Hepatocyte (in vitro differentiated cells): ENCODE data around the gene NUP62.

ENCODE experiments used
- EZH2 ChIP-seq: fragments of 200-600 bp; sonication (generic); IDR thresholded peaks from 2 replicates; pipeline ENCODE4 v1.6.1; 2016; ENCODE audit warnings: antibody characterized with exemption, mild to moderate bottlenecking, borderline replicate concordance
- EZH2phosphoT487 ChIP-seq: fragments of 200-600 bp; sonication (generic); IDR thresholded peaks from one replicate; pipeline ENCODE4 v1.6.1; 2018; ENCODE audit warnings: antibody characterized with exemption, mild to moderate bottlenecking, low read depth, moderate library complexity; ENCODE audit not compliant: unreplicated experiment, severe bottlenecking
- TF ChIP-seq, protein P1 (sequence below): fragments of 200-600 bp; sonication (generic); IDR thresholded peaks from 2 replicates; pipeline ENCODE4 v1.5.1; 2016; ENCODE audit warnings: antibody characterized with exemption, mild to moderate bottlenecking; ENCODE audit not compliant: poor library complexity

DNA sequence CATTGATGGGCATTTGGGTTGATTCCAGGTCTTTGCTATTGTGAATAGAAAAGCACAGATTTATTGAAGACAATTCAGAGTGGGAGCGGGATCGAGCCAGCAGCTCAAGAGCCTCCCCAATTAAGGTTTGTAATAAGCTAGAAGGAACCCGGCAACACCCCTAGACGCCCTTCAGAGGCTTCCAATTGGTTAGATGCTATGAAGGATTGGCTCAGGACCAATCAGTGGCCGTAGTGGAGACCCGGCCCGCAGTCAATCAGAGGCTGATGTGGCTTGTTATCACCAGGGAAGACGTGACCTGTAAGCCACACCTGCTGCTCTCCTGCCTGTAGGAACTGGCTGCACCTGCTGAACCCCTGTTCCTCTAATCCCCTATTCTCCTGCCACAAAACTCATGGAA, 17.1 kb upstream of the NUP62 start:
- TF ChIP-seq, protein P1, sequence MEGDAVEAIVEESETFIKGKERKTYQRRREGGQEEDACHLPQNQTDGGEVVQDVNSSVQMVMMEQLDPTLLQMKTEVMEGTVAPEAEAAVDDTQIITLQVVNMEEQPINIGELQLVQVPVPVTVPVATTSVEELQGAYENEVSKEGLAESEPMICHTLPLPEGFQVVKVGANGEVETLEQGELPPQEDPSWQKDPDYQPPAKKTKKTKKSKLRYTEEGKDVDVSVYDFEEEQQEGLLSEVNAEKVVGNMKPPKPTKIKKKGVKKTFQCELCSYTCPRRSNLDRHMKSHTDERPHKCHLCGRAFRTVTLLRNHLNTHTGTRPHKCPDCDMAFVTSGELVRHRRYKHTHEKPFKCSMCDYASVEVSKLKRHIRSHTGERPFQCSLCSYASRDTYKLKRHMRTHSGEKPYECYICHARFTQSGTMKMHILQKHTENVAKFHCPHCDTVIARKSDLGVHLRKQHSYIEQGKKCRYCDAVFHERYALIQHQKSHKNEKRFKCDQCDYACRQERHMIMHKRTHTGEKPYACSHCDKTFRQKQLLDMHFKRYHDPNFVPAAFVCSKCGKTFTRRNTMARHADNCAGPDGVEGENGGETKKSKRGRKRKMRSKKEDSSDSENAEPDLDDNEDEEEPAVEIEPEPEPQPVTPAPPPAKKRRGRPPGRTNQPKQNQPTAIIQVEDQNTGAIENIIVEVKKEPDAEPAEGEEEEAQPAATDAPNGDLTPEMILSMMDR, result no peak
- TF ChIP-seq EZH2 (no peak), EZH2phosphoT487 (no peak)
